COLO668 (cell line): Measurements from ENCODE around the gene HEPN1.

Experiments used
- DNase-seq: peaks from one replicate; lab custom pipeline; 2025; ENCODE audit not compliant: unreplicated experiment; lab: John Stamatoyannopoulos, UW

Gene HEPN1

GRCh38 chr11:124918950-124919349, at the start of gene HEPN1:
Gene HEPN1 (plus strand): TSS chr11:124919250.
- no peak for DNase-seq

- no peak for DNase-seq
These were observed 49.7 kb upstream of the HEPN1 start for GRCh38 chr11:124869331-124869730.

DNA sequence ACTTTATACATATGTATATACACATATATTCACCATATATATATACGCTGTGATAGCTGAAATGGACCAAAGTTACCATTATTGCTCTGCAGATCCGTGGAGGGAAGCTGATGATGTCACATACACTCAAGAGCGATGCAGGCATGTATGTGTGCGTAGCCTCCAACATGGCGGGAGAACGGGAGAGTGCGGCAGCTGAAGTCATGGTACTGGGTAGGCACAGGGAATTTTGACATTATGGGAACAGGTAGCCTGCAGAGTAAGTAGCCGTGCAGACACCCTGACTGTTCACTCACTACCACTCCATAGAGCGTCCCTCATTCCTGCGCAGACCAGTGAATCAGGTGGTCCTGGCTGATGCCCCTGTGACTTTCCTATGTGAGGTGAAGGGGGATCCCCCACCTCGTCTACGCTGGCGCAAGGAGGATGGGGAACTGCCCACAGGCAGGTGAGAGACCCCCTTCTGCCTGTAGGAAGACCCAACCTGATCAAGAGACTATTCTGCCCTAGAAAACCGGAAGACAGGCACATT, 49.1 kb upstream of the HEPN1 start:
- no peak for DNase-seq

GRCh38 chr11:124870430-124870829, 48.6 kb upstream of the HEPN1 start:
- DNase-seq: no peak

GRCh38 chr11:124872280-124872679, 46.8 kb upstream of the HEPN1 start:
- no peak for DNase-seq

DNA sequence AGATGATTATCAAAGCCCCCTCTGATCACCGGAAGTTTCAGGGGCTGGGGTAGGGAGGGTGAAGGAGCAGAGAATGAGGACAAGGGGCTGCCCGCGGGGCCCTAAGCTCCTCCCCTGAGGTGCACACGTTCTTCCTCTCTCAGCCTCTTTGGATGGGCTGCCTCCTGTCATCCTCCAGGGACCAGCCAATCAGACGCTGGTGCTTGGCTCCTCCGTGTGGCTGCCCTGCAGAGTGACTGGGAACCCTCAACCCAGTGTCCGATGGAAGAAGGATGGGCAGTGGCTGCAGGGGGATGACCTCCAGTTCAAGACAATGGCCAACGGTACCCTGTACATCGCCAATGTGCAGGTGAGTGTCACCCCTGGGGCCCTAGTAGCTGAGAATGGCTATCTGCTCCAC, 46.3 kb upstream of the HEPN1 start:
- DNase-seq: no peak

- DNase-seq: peak; percentile 12
These were observed 45.1 kb upstream of the HEPN1 start for GRCh38 chr11:124873951-124874350.

- DNase-seq: no peak
These were observed 44.3 kb upstream of the HEPN1 start for GRCh38 chr11:124874571-124875255.

GRCh38 chr11:124875401-124875800, 43.6 kb upstream of the HEPN1 start:
- no peak for DNase-seq

DNA sequence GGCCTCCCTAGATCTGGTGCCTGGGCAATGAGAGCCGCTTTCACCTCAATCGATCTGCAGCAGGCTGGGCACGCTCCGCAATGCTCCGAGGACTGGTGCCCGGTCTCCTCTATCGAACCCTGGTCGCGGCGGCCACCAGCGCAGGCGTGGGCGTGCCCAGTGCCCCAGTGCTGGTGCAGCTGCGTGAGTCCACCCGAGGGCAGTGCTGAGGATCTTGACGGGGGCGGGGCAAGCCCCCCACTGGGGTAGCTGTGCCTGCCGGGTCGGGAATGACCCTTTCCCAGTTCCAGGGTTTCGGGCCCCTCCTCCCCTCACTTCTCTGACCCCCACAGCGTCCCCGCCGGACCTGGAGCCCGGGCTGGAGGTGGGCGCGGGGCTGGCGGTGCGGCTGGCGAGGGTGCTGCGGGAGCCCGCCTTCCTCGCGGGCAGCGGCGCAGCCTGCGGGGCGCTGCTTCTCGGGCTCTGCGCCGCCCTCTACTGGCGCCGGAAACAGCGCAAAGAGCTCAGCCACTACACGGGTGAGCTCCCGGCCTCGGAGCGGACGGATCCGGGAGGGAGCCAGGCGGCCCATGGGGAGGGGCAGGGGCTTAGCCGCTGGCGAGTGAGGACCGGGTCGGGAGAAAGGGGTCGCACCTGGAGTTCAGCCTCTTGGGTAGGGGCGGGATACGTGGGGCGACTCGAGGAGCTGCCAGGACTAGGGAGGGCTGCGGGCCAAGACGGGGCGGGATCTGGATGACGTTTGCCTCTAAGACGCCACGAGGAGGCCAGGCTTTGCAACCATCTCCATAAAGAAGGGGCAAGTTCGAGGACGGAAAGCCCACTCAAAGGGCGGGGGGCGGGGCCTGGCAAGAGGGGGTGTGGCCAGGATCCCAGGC, 42.9 kb upstream of the HEPN1 start:
- DNase-seq: peak; percentile 77

DNA sequence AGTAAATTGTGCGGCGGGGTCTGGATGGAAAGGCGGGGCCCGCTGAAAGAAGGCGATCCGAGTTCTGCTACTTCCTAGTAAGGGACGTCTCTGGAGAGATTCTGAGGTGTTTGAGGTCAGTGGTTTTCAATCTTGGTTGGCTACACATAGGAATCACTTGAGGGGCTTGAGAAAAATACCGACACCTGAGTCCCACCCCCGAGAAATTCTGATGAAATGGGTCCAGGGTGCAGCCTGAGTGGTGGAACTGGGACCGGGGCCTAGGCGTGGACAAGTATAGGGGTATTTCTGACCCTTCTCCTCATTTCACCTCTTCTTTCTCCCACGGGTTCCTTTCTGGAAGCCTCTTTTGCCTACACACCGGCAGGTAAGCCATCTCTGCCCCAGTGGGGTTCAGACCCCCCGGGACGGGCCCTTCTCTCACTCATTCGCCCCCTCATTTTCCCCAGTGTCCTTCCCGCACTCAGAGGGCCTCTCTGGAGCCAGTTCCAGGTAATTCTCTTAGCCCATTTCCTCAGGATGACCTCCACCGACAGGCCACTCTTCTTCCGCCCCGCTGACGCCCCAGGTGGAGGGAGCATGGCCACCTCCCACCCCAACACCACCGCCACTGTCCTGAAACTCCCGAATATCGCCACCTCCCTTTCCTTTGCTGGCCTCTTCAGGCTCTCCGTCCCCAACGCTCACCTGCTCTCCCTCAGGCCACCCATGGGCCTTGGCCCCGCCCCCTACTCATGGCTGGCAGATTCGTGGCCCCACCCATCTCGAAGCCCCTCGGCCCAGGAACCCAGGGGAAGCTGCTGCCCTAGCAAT, 42.0 kb upstream of the HEPN1 start:
- DNase-seq: no peak

GRCh38 chr11:124877631-124877909, 41.5 kb upstream of the HEPN1 start:
- DNase-seq: no peak

DNA sequence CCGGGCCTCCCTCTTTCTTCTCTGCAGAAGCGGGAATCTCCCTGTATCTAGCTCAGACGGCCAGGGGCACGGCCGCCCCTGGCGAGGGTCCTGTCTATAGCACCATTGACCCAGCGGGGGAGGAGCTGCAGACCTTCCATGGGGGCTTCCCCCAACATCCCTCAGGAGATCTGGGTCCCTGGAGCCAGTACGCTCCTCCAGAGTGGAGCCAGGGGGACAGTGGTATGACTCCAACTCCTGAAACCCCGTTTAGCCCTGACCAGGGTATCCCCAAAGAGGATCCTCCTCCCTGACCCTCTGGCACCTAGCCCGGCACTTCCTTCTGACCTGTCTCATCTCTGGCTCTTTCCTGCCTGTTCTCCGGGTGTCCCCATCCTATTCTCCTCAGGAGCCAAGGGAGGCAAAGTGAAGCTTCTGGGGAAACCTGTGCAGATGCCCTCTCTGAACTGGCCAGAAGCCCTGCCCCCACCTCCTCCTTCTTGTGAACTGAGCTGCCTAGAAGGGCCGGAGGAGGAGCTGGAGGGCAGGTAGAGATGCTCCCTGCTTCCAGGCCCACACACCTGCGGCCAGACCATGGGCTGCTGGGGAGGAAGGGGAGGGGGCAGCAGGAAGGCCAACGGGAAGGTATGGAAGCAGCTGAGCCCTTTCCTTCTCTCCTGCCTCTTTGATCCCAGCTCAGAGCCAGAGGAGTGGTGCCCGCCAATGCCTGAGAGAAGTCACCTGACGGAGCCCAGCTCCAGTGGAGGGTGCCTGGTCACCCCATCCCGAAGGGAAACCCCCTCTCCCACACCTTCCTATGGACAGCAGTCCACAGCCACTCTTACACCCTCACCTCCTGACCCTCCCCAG, 40.9 kb upstream of the HEPN1 start:
- no peak for DNase-seq

DNA sequence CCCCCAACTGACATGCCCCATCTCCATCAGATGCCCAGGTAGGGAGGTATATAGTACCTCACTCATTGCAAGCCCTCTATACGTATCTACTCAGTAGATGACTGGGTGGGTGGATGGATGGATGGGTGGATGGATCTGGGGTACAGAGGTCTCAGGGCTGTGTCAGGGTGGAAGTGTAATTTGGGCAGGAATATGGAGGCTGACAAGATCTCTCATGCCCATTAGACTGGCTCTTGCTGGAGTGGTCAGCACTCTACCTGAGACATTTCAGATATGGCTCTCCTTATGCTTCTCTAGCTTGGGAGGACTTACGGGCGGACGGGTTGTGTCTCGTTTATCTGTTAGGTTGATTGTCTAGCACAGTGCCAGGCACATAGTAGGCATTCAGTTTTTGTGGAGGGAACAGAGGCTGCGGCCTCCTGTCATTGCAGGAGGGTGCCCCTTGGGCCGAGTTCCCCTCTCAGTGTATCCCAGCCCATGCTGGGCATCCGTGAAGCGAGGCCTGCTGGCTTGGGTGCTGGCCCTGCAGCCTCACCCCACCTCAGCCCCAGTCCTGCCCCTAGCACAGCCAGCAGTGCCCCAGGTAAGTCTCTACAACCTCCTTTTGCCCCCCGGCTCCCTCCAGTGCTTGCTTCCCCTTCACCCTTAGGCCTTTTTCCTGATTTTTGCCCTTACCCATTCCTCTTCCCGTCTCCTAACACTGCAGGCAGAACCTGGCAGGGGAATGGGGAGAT, 40.1 kb upstream of the HEPN1 start:
- DNase-seq: no peak

GRCh38 chr11:124879493-124880289, 39.4 kb upstream of the HEPN1 start:
- DNase-seq: no peak

DNA sequence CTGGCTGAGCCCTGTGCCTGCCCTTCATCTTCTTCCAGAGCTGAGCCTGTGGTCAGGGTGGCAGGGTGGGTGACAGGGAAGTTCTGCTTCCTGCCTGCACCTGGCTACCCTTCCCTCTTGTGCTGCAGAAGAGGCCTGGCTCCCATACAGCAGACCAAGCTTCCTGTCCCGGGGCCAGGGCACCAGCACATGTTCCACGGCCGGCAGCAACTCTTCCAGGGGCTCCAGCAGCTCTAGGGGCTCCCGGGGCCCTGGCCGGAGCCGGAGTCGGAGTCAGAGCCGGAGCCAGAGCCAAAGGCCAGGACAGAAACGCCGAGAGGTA, 38.8 kb upstream of the HEPN1 start:
- no peak for DNase-seq

DNA sequence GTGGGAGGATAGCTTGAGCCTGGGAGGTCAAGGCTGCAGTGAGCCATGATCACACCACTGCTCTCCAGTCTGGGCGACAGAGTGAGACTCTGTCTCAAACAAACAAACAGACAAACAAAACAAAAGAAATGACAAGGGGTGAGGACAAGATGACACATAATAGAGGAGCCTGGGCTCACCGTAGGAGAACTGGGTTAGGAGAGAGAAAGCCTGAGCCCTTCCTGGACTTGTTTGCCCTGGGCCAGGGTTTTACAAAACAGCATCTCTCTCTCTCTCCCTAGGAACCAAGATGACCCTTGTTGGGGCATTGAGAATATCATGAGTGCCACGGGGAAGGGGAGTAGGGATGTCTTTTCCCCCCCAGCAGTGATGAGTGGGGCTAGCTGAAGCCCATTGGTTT, 38.1 kb upstream of the HEPN1 start:
- DNase-seq: no peak

- DNase-seq: no peak
These were observed 36.5 kb upstream of the HEPN1 start for GRCh38 chr11:124882339-124883071.

DNA sequence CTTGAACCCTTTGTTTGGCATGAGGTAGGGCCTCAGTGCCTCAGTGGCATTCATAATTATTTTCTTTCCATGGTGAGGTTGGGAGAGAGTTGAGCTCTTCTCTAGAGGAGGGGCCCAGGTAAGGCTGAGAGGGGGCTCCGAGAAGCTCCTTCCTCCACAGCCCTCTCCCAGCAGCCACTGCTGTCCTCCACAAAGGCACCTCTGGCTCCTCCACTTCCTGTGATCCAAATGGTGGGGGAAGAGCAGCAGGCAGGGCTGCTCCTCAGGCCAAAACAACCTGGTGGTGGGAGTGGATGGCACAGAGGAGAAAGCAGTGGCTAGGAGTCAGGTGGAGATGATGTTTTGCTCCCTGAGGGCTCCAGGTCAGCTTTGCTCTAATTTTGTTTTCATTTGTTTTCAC, 34.7 kb upstream of the HEPN1 start:
- no peak for DNase-seq
